ENCODE results near the gene SAMD9L. TPM values are rescaled to one million over a fixed set of nuclear protein-coding genes. Genes with fewer than 3 reads are reported as not detected.

Gene SAMD9L
- polyA plus RNA-seq, 1 donor from 2014 or later = not detected

DNA sequence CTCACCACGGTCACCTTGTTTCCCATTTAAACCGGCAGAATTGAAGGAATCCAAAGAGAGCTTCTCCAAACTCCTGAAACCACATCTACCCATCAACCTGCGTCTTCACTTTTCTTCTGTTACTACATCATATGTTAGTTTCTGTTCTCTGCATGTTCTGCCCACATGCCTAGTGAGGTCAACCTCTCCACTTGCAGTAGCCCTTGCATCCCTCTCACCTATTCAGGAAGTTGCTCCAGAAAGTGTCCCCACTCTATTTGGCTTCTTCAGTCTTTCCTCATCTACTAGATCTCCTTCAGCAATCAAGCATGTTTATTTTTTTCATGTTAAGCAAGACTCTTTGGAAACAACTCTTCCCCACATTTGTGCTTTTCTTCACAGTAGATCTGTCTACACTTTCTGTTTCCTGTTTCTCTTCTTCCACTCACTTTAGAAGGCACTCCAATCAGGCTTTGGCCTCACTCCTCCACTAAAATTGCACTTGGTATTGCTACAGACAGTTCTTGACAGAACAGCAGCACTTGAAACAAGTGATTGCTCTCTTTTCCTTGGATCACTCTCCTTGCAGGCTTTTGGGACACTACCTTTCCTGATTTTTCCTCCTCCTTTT, 7.5 kb downstream of the SAMD9L start:
- no peak overlapping the region for H3K9ac ChIP-seq (ENCODE audit: low read length)
- H3K27me3 ChIP-seq (ENCODE audit: insufficient read depth, low read depth, low read length) = no peaks in the 10 kb centered on the region
- no peaks in the 10 kb centered on the region for H3K9me2 ChIP-seq (ENCODE audit: insufficient read depth, low read length)
- no peak overlapping the region for H3K4me3 ChIP-seq (ENCODE audit: low read length)
- H3K79me2 ChIP-seq (replicated peaks; ENCODE audit: insufficient read depth, low read length) = no peaks in the 10 kb centered on the region
- H4K20me1 ChIP-seq (ENCODE audit: insufficient read depth) = no peaks in the 10 kb centered on the region
- H2AFZ ChIP-seq (ENCODE audit: low read depth, low read length) = no peak overlapping the region
- H3K36me3 ChIP-seq (ENCODE audit: insufficient read depth, low read length) = no peaks in the 10 kb centered on the region
- TF ChIP-seq, protein P1, sequence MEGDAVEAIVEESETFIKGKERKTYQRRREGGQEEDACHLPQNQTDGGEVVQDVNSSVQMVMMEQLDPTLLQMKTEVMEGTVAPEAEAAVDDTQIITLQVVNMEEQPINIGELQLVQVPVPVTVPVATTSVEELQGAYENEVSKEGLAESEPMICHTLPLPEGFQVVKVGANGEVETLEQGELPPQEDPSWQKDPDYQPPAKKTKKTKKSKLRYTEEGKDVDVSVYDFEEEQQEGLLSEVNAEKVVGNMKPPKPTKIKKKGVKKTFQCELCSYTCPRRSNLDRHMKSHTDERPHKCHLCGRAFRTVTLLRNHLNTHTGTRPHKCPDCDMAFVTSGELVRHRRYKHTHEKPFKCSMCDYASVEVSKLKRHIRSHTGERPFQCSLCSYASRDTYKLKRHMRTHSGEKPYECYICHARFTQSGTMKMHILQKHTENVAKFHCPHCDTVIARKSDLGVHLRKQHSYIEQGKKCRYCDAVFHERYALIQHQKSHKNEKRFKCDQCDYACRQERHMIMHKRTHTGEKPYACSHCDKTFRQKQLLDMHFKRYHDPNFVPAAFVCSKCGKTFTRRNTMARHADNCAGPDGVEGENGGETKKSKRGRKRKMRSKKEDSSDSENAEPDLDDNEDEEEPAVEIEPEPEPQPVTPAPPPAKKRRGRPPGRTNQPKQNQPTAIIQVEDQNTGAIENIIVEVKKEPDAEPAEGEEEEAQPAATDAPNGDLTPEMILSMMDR (IDR thresholded peaks at IDR 0.05; ENCODE audit: poor library complexity, severe bottlenecking) = no peak
- TF ChIP-seq SMC3 (conservative IDR thresholded peaks at IDR 0.05; ENCODE audit: poor library complexity) (no peak), POLR2AphosphoS5 (IDR thresholded peaks at IDR 0.05) (no peak), RAD21 (conservative IDR thresholded peaks at IDR 0.05) (no peak), EP300 (conservative IDR thresholded peaks at IDR 0.05; ENCODE audit: poor library complexity, severe bottlenecking) (no peak), TAF1 (IDR thresholded peaks at IDR 0.05; ENCODE audit: low read depth) (no peak), EZH2 (IDR thresholded peaks at IDR 0.05; ENCODE audit: borderline replicate concordance, insufficient read depth, low read length, poor library complexity, severe bottlenecking) (no peak), MXI1 (conservative IDR thresholded peaks at IDR 0.05; ENCODE audit: poor library complexity, severe bottlenecking) (no peak)
- TF ChIP-seq, protein P2, sequence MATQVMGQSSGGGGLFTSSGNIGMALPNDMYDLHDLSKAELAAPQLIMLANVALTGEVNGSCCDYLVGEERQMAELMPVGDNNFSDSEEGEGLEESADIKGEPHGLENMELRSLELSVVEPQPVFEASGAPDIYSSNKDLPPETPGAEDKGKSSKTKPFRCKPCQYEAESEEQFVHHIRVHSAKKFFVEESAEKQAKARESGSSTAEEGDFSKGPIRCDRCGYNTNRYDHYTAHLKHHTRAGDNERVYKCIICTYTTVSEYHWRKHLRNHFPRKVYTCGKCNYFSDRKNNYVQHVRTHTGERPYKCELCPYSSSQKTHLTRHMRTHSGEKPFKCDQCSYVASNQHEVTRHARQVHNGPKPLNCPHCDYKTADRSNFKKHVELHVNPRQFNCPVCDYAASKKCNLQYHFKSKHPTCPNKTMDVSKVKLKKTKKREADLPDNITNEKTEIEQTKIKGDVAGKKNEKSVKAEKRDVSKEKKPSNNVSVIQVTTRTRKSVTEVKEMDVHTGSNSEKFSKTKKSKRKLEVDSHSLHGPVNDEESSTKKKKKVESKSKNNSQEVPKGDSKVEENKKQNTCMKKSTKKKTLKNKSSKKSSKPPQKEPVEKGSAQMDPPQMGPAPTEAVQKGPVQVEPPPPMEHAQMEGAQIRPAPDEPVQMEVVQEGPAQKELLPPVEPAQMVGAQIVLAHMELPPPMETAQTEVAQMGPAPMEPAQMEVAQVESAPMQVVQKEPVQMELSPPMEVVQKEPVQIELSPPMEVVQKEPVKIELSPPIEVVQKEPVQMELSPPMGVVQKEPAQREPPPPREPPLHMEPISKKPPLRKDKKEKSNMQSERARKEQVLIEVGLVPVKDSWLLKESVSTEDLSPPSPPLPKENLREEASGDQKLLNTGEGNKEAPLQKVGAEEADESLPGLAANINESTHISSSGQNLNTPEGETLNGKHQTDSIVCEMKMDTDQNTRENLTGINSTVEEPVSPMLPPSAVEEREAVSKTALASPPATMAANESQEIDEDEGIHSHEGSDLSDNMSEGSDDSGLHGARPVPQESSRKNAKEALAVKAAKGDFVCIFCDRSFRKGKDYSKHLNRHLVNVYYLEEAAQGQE (IDR thresholded peaks at IDR 0.05; ENCODE audit: borderline replicate concordance) = no peak
- no peak overlapping the region for H3K4me2 ChIP-seq (ENCODE audit: low read length)
- H3K9me3 ChIP-seq (ENCODE audit: low read length) = no peaks in the 10 kb centered on the region
- no peak overlapping the region for H3K27ac ChIP-seq (ENCODE audit: low read length)
- H3F3A ChIP-seq (ENCODE audit: insufficient read depth, low read length, poor library complexity, severe bottlenecking) = no peaks in the 10 kb centered on the region

DNA sequence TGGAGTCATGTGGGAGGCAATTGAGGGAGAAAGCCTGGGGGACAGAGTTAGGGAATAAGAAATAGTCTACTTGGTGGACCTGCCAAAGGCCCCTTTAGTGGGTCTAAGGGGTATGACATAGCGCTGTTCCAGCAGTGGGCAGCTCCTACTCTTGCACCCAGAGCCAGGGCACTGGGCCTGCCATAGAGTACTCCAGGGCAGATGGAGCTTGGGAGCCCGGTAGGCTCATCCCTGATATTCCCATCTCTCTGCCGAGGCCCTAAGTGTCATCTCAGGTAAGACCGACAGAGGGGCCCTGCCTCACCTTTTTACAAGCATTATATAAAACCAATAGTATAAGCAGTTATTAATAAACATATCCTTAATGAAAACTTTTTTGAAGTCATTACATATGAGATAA, 9.6 kb downstream of the SAMD9L start:
- Histone ChIP-seq H3K4me2 (ENCODE audit: low read length) (no peak overlapping the region), H3K79me2 (replicated peaks; ENCODE audit: insufficient read depth, low read length) (no peaks in the 10 kb centered on the region), H3K4me3 (ENCODE audit: low read length) (no peak overlapping the region), H3K9ac (ENCODE audit: low read length) (no peak overlapping the region), H3K27ac (ENCODE audit: low read length) (no peak overlapping the region), H3F3A (ENCODE audit: insufficient read depth, low read length, poor library complexity, severe bottlenecking) (no peaks in the 10 kb centered on the region), H3K27me3 (ENCODE audit: insufficient read depth, low read depth, low read length) (no peaks in the 10 kb centered on the region), H3K36me3 (ENCODE audit: insufficient read depth, low read length) (no peaks in the 10 kb centered on the region), H3K9me3 (ENCODE audit: low read length) (no peaks in the 10 kb centered on the region), H4K20me1 (ENCODE audit: insufficient read depth) (no peaks in the 10 kb centered on the region), H3K9me2 (ENCODE audit: insufficient read depth, low read length) (no peaks in the 10 kb centered on the region), H2AFZ (ENCODE audit: low read depth, low read length) (no peak overlapping the region)
- TF ChIP-seq TAF1 (IDR thresholded peaks at IDR 0.05; ENCODE audit: low read depth) = no peak
- no peak for TF ChIP-seq SMC3 (conservative IDR thresholded peaks at IDR 0.05; ENCODE audit: poor library complexity)
- TF ChIP-seq RAD21 (conservative IDR thresholded peaks at IDR 0.05) = no peak
- no peak for TF ChIP-seq EP300 (conservative IDR thresholded peaks at IDR 0.05; ENCODE audit: poor library complexity, severe bottlenecking)
- TF ChIP-seq, protein P2 (IDR thresholded peaks at IDR 0.05; ENCODE audit: borderline replicate concordance) = no peak
- TF ChIP-seq POLR2AphosphoS5 (IDR thresholded peaks at IDR 0.05) = no peak

Data from neural cell (in vitro differentiated cells).